ENCODE results near the gene OVCA2. TPM values are rescaled to one million over a fixed set of nuclear protein-coding genes. Genes with fewer than 3 reads are reported as not detected.

OVCA2 gene
- total RNA-seq, 1 donor from 2014 or later, result 27.8 TPM

DNA sequence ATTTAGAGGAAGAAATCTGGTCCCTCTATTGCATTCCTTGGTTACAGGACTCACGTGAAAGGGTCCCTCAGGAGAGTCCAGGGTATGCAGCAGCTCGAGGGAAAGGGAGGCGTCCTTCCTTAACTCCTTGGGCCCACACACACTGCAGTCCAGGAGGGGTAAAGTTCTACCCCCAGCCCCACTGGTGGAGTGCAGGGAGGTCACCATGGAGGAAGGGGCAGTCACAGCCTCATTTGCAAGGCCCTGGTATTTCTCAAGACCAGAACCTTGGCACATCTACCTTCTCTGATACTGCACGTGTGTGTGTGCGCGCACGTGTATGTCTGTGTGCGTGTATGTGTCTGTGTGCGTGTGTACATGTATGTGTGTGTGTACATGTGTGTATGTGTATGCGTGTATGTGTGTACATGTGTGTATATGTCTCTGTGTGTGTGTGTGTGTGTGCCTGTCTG lies 24.2 kb downstream of the OVCA2 start:
- H3K36me3 Mint-ChIP-seq, result peaks cover 23% of the 10 kb centered on the region
- no peaks in the 10 kb centered on the region for H3K9me3 Mint-ChIP-seq
- peaks cover 54% of the 10 kb centered on the region for H3K4me1 Mint-ChIP-seq (ENCODE audit: unreplicated experiment)
- DNase-seq (ENCODE audit: extremely low spot score, unreplicated experiment), result no peak
- H3K4me3 Mint-ChIP-seq, result no peak overlapping the region
- H3K27me3 Mint-ChIP-seq, result no peaks in the 10 kb centered on the region
- TF ChIP-seq, protein P1, sequence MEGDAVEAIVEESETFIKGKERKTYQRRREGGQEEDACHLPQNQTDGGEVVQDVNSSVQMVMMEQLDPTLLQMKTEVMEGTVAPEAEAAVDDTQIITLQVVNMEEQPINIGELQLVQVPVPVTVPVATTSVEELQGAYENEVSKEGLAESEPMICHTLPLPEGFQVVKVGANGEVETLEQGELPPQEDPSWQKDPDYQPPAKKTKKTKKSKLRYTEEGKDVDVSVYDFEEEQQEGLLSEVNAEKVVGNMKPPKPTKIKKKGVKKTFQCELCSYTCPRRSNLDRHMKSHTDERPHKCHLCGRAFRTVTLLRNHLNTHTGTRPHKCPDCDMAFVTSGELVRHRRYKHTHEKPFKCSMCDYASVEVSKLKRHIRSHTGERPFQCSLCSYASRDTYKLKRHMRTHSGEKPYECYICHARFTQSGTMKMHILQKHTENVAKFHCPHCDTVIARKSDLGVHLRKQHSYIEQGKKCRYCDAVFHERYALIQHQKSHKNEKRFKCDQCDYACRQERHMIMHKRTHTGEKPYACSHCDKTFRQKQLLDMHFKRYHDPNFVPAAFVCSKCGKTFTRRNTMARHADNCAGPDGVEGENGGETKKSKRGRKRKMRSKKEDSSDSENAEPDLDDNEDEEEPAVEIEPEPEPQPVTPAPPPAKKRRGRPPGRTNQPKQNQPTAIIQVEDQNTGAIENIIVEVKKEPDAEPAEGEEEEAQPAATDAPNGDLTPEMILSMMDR (conservative IDR thresholded peaks at IDR 0.05), result no peak
- no peak overlapping the region for H3K27ac Mint-ChIP-seq

DNA sequence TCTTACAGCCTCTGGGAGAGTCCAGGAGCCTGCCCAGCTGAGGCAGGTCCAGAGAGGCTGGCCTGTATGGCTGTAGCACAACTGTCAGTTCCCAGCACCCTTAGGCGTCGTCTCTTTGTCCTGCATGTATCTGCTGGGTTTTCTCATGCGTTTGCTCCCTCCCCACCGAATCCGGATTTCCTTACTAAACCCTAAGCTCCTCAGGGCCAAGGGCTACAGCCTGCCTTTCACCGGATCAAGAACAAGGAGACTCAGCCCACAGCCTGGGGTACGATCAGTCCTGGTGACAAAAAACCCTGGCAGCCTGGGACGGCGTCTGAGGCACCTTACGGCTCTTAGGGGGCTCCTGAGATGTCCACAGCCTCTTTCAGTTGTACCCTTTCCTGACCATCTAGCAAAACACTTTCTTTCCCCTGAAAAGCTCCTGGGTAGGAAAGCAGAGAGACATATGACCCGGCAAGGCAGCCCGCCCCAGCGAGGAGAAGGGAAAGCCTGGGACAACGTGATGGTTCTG lies 25.3 kb downstream of the OVCA2 start:
- Mint-ChIP-seq H3K27ac (no peak overlapping the region), H3K4me3 (no peak overlapping the region), H3K36me3 (peaks cover 23% of the 10 kb centered on the region), H3K4me1 (ENCODE audit: unreplicated experiment) (peaks cover 51% of the 10 kb centered on the region), H3K27me3 (no peaks in the 10 kb centered on the region), H3K9me3 (no peaks in the 10 kb centered on the region)
- no peak for DNase-seq (ENCODE audit: extremely low spot score, unreplicated experiment)
- TF ChIP-seq, protein P1 (conservative IDR thresholded peaks at IDR 0.05), result no peak

DNA sequence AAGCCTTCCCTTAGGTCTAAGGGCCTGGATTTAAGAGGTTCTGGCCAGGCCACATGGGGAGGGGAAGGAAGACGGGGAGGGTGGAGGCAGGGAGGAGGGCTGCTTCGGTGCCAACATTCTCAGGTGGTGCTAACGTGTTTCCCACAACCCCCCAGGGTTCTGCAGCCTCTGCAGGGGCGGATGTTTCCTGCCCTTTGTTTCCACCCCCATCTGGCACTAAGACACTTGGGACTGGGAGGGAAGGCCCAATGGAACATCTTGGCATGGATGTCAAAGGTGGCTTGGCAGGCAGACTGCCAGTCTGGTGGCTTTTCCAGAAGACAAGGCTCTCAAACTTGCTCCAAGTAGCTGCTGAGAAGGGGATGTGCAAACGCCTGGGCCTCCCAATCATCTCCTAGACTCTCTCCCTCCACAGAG lies 25.8 kb downstream of the OVCA2 start:
- DNase-seq (ENCODE audit: extremely low spot score, unreplicated experiment), result no peak
- TF ChIP-seq, protein P1 (conservative IDR thresholded peaks at IDR 0.05), result no peak
- no peak overlapping the region for H3K4me3 Mint-ChIP-seq
- H3K4me1 Mint-ChIP-seq (ENCODE audit: unreplicated experiment), result peaks cover 51% of the 10 kb centered on the region
- no peaks in the 10 kb centered on the region for H3K9me3 Mint-ChIP-seq
- peaks cover 25% of the 10 kb centered on the region for H3K36me3 Mint-ChIP-seq
- no peaks in the 10 kb centered on the region for H3K27me3 Mint-ChIP-seq
- H3K27ac Mint-ChIP-seq, result no peak overlapping the region

DNA sequence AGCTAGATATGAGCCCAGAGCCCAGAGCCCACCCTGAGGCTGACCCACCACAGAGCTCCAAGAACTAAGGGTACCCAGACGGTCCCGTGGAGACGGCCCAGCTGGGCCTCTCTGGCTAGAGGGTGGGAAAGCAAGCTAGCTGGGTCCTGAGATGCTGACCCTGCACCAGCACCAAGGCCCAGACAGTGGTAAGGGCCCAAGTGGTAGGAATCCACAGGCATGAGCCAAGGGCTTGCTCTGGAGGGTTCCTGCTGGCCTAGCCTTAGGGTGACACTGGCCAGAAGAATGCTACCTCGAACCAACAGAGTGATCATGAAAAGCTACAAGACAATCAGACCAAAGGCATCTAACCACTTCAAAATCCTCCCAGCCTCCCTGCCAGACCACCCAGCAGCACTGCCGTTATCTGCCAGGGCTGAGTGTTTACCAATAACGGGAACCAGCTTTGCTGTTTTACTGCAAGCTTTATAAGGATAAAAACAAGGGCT lies 26.3 kb downstream of the OVCA2 start:
- TF ChIP-seq, protein P1 (conservative IDR thresholded peaks at IDR 0.05), result no peak
- Mint-ChIP-seq H3K27ac (no peak overlapping the region), H3K27me3 (no peaks in the 10 kb centered on the region), H3K4me1 (ENCODE audit: unreplicated experiment) (peaks cover 51% of the 10 kb centered on the region), H3K4me3 (peak overlapping the region; percentile 28), H3K9me3 (no peaks in the 10 kb centered on the region), H3K36me3 (peaks cover 26% of the 10 kb centered on the region)
- DNase-seq (ENCODE audit: extremely low spot score, unreplicated experiment), result no peak

DNA sequence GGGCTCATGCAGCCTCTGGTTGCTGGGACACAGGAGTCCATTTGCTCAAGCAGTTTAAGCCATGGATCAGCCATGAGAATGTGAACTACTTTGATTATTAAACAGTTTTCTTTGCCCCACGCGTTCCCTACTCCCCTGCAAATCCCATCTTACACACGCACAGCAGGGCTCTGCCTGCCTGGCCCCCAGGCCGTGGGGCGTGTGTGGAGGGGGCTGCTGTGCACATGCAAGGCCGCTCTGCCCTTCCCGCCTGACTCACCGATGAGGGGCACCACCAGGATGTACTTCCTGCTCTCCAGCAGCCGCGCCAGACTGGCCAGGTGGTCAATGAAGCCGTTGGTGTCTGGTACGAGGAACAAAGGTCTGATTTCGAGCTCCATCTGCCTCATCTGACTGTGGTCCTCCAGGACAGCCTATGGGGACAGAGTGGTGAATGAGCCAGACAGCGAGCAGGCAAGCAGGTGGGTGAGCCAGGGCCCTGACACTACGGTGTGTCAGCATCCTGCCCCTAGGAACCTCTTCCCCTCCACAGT lies 26.8 kb downstream of the OVCA2 start:
- Mint-ChIP-seq H3K4me3 (no peak overlapping the region), H3K27ac (no peak overlapping the region), H3K9me3 (no peaks in the 10 kb centered on the region), H3K27me3 (no peaks in the 10 kb centered on the region), H3K36me3 (peaks cover 26% of the 10 kb centered on the region), H3K4me1 (ENCODE audit: unreplicated experiment) (peaks cover 46% of the 10 kb centered on the region)
- DNase-seq (ENCODE audit: extremely low spot score, unreplicated experiment), result no peak
- TF ChIP-seq, protein P1 (conservative IDR thresholded peaks at IDR 0.05), result no peak
